WI38 (cell line): ENCODE data around the gene STBD1.
"Not testable (repeated sequence)": the region's sequence is repeated elsewhere in the genome, so short reads cannot be mapped to it uniquely, and the experiment has no call there.

Experiments
- H3K4me3 ChIP-seq: 2 replicates; pipeline ENCODE4 v1.5.1; 2011; ENCODE audit warnings: low read depth, mild to moderate bottlenecking, control low read depth, low read length
- TF ChIP-seq, protein P1 (sequence below): IDR thresholded peaks from 2 replicates; pipeline ENCODE4 v1.5.1; 2012; ENCODE audit warnings: low read depth, mild to moderate bottlenecking, control low read depth, low read length

STBD1 gene

DNA sequence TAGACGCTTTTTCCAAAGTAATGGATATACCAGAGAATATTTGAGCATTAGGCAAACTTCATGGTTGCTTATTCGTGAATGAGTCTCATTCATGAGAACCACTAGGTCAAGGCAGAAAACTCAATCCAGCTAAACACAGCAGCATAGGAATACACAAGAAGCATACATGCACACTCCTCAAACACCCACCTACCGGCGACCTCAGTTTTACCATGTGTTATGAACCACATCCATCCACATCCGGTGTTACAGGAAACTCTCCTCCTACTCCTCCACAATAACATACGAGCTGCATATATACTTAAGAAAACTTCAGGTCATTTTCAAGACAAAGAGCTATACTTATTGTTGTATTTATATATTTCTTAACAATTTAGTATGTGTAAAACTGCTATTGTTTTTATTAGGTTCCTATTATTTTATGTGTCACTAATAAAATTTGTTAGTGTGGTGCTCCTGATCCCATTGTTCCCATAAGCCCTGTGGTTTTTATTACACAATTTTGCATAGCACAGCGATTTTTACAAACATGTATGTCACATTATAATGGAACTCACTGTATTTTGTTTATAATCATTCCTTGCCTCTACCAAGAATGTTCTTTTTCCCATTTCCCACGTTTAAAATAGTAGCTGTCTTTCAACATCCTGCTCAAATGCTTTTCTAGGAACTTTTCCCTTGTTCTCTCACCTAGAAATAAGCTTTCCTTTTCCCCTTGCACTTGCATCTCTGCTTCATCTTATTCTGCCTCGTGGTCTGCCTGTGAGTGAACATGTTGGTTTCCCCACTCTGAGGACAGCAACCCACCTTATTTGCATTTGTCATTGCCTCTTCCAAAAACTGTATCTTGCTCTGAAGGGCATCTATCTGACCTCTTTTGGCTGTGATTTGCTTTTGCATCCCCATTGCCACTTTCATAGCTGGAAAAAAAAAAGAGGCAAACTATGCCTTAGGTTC lies 48.3 kb downstream of the STBD1 start:
- TF ChIP-seq, protein P1, sequence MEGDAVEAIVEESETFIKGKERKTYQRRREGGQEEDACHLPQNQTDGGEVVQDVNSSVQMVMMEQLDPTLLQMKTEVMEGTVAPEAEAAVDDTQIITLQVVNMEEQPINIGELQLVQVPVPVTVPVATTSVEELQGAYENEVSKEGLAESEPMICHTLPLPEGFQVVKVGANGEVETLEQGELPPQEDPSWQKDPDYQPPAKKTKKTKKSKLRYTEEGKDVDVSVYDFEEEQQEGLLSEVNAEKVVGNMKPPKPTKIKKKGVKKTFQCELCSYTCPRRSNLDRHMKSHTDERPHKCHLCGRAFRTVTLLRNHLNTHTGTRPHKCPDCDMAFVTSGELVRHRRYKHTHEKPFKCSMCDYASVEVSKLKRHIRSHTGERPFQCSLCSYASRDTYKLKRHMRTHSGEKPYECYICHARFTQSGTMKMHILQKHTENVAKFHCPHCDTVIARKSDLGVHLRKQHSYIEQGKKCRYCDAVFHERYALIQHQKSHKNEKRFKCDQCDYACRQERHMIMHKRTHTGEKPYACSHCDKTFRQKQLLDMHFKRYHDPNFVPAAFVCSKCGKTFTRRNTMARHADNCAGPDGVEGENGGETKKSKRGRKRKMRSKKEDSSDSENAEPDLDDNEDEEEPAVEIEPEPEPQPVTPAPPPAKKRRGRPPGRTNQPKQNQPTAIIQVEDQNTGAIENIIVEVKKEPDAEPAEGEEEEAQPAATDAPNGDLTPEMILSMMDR, result no peak
- no peak overlapping the region for H3K4me3 ChIP-seq

DNA sequence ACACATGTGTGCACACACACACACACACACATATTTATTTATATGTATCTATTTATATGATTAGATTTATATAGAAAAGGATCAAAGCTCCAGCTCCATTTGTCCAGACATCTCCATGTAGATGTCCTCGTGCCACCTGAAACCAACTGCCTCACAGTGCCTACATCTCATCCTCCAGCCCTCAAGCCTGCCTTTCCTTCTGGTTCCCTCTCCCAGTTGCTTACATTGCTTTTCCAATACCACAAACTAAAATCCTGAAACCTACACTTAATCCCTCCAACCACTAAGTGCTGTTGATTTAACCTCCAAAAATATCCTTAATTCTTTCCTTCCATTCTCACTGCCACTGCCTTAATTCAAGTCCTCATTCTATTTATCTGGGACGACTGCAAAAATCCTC lies 51.4 kb downstream of the STBD1 start:
- no peak overlapping the region for H3K4me3 ChIP-seq
- TF ChIP-seq, protein P1, result no peak

DNA sequence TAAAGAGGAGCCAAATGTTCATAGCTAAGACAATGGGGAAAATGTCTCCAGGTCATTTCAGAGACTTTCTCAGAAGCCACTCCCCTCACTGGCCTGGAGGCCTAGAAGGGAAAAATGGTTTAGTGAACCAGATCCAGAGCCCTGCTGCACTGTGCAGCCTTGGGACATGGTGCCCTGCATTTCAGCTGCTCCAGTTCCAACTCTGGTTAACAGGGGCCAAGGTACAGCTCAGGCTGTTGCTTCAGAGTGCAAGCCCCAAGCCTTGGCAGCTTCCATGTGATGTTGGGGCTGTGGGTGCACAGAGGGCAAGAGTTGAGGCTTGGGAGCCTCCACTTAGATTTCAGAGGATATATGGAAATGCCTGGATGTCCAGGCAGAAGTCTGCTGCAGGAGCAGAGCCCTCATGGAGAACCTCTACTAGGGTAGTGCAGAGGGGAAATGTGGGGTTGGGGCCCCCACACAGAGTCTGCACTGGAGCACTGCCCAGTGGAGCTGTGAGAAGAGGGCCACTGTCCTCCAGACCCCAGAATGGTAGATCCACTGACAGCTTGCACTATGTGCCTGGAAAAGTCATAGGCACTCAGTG lies 53.4 kb downstream of the STBD1 start:
- not testable (repeated sequence) for H3K4me3 ChIP-seq
